KOPT-K1 (cell line): ENCODE data around the gene XIRP2.

Experiments
- H3K27ac ChIP-seq: fragments of 200-600 bp; sonication (generic); 2 replicates; pipeline ENCODE4 v1.5.1; 2016; ENCODE audit warnings: antibody characterized with exemption, mild to moderate bottlenecking, low read depth, low read length; ENCODE audit not compliant: poor library complexity, severe bottlenecking
- H3K36me3 ChIP-seq: fragments of 200-600 bp; sonication (generic); 2 replicates; pipeline ENCODE4 v1.5.1; 2017; ENCODE audit warnings: antibody characterized with exemption, mild to moderate bottlenecking, low read length, moderate library complexity; ENCODE audit not compliant: insufficient read depth
- H3K9me3 ChIP-seq: fragments of 200-600 bp; sonication (generic); 2 replicates; pipeline ENCODE4 v1.5.1; 2017; ENCODE audit warnings: antibody characterized with exemption, low read length, mild to moderate bottlenecking; ENCODE audit not compliant: insufficient read depth, poor library complexity, severe bottlenecking

The XIRP2 gene

GRCh38 chr2:167177196-167177595, 288.9 kb downstream of the XIRP2 start:
- no peaks in the 10 kb centered on the region for H3K36me3 ChIP-seq
- no peak overlapping the region for H3K27ac ChIP-seq
- peaks cover 4% of the 10 kb centered on the region for H3K9me3 ChIP-seq

- Histone ChIP-seq H3K27ac (no peak overlapping the region), H3K9me3 (no peaks in the 10 kb centered on the region)
These were observed 292.9 kb downstream of the XIRP2 start for GRCh38 chr2:167181134-167181533.

GRCh38 chr2:167181688-167182087, 293.4 kb downstream of the XIRP2 start:
- Histone ChIP-seq H3K36me3 (no peaks in the 10 kb centered on the region), H3K27ac (no peak overlapping the region), H3K9me3 (no peaks in the 10 kb centered on the region)

More at GRCh38 chr2:167181134-167181533, 292.9 kb downstream of the XIRP2 start:
- no peaks in the 10 kb centered on the region for H3K36me3 ChIP-seq

DNA sequence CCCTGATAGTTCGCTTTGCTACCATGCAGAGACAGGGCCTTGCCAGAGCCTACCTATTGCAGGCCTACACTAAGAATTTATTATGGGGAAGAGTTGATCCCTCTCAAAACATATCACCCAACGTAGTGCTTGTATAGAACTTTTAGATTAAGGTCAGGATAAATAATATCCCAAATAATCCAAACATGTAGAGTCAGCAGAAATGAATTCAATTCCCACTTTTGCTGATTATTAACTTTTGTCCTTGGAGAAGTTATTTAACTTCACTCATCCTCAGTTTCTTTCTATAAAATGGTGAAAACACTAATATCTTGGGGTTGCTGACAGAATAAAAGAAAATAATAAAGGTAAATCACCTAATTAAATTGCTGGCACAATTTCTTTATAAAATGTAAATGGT, 294.1 kb downstream of the XIRP2 start:
- Histone ChIP-seq H3K36me3 (no peaks in the 10 kb centered on the region), H3K9me3 (no peaks in the 10 kb centered on the region), H3K27ac (no peak overlapping the region)

GRCh38 chr2:167183931-167184330, 295.7 kb downstream of the XIRP2 start:
- Histone ChIP-seq H3K9me3 (no peaks in the 10 kb centered on the region), H3K27ac (no peak overlapping the region), H3K36me3 (no peaks in the 10 kb centered on the region)

- no peaks in the 10 kb centered on the region for H3K9me3 ChIP-seq
- no peak overlapping the region for H3K27ac ChIP-seq
- no peaks in the 10 kb centered on the region for H3K36me3 ChIP-seq
These were observed 298.2 kb downstream of the XIRP2 start for GRCh38 chr2:167186465-167186864.

- Histone ChIP-seq H3K27ac (no peak overlapping the region), H3K36me3 (no peaks in the 10 kb centered on the region), H3K9me3 (no peaks in the 10 kb centered on the region)
These were observed 298.9 kb downstream of the XIRP2 start for GRCh38 chr2:167187049-167187727.

DNA sequence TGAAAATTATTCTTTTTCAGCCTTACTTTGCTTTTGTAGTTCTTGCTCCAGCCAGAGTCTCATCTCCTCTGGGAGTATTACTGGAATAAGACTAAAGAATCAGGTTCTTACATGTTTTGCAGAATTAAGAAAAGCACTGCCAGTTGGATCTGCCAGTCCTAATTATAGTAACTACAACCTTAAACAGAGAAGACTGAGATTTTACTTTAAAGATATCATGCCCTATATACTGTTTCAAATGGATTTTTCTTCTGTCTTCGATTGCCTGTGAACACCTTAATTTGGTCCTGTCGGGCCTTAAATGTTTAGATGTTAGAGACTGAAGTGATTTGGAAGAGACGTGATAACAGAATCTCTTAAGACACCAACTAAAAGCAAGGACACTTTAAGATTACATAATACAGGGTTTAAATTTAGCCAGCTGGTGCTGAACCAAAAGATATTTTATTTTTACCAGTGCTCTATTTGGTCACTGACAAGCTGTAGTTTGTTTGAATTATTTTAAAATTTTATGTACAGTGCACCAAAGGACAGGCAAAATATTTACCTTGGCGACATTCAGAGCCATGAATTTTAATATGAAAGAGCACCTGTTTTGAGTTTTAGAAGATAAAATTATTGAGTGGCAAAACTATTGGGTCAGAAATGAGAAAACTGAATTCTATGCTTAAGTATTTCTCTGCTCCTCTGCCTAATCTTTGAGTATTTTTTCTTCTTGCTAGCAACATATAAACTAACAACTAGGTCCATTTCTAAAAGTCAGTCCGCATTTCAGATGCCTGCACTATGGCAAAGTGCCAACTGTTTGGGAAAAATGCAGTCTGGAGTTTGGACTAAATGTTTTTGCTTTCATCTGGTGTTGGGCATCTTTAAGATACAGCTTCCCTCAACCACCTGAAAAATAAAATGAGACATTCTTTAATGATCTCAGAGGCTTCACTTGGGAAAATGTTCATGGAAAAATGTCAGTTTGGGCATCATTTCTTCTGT, 300.0 kb downstream of the XIRP2 start:
- Histone ChIP-seq H3K27ac (no peak overlapping the region), H3K36me3 (no peaks in the 10 kb centered on the region), H3K9me3 (no peaks in the 10 kb centered on the region)

GRCh38 chr2:167190053-167190452, 301.8 kb downstream of the XIRP2 start:
- Histone ChIP-seq H3K27ac (no peak overlapping the region), H3K9me3 (no peaks in the 10 kb centered on the region), H3K36me3 (no peaks in the 10 kb centered on the region)

DNA sequence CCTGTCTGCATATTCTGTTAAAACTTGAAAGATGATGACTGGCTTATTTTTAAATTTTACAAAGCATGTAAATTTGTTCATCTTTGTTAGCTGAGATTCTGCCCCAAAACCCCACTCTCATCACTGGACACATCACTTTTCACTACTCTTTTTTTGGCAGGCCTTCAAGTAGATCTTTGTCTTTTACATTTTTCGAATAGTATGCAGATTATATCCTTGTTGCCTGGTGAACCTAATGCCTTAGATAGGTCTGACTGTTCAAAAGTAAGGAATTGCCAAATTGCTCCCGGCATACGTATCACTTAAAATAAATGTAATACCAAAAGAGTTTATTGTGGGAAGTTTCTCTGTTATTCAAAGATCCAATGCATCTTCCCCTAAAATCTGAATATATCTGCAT, 303.3 kb downstream of the XIRP2 start:
- Histone ChIP-seq H3K9me3 (no peaks in the 10 kb centered on the region), H3K36me3 (no peaks in the 10 kb centered on the region), H3K27ac (no peak overlapping the region)

DNA sequence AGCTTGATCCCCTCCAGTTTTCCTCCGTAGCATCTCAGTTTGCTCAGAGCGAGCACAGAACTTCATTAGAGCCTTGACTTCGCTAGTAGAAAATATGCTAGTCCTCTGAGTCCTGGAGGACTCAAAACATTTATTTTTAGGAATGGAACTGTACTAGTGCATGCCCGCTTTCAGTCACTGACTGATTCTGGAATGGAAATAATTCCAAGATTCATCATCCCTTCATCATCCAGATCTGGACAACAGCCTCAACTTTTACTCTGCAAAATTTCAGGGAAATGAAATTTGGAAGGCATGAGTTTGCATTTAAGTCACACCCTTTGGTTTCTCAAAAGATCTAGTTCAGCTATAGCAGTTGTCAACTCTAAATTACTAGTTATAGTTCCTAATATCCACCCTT, 304.6 kb downstream of the XIRP2 start:
- H3K27ac ChIP-seq = no peak overlapping the region
- H3K9me3 ChIP-seq = no peaks in the 10 kb centered on the region
- H3K36me3 ChIP-seq = no peaks in the 10 kb centered on the region

DNA sequence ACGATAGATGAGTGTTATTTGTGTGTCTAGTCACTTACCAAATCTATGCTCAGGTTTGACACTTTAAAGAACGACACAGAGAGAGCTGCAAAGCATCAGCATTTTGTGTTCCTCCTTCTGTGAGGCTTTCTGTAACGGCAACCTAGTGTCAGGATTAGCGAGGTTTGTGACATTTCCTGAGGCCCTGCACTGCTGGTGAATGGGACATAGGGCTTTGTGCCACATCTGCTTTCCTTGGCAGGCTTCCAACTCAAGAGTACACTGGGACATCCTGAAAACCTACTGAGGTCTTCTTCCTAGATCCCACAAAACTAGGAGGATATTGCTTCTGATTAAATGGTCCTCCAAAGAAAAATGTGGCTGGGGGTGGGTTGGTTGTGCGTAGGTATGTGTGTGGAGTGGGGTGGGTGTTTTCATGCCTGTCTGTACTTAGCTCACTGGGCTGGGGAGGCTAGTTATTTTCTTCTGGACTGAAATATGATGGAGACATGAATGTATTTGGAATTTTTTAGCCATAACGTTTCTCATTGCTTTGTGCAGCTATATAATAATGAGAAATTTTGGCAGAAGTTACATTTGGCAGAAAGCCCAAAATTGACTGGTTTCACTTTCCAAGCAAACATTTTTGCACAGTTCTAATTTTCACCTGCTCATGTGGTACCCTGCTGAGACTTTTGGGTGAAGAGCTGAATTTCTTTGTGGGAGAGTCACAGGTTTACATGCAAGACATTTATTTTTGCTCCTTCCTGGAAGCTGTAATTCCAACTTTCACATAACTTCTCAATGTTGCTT, 308.4 kb downstream of the XIRP2 start:
- H3K9me3 ChIP-seq = no peaks in the 10 kb centered on the region
- no peaks in the 10 kb centered on the region for H3K36me3 ChIP-seq
- peak overlapping the region; percentile 63 for H3K27ac ChIP-seq

DNA sequence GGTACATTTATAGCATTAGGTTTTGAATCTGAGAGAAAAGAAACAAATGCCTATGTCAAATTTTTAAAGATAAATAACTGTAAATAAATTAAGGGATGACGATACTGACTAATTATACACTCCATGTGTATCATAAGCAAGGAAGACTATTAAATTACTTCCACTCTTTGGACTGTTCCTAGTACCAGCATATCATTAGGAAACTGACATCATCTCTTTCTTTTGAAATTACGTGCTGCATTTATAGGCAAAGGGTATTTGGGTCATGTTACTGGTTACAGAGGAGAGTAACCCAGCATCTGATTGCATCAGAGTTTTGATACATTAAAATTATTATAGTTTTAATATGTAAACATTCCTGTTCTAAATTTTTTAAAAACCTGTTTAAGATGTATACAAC, 309.7 kb downstream of the XIRP2 start:
- H3K27ac ChIP-seq = no peak overlapping the region
- no peaks in the 10 kb centered on the region for H3K36me3 ChIP-seq
- no peaks in the 10 kb centered on the region for H3K9me3 ChIP-seq

- H3K9me3 ChIP-seq = no peaks in the 10 kb centered on the region
- H3K27ac ChIP-seq = no peak overlapping the region
- no peaks in the 10 kb centered on the region for H3K36me3 ChIP-seq
These were observed 310.3 kb downstream of the XIRP2 start for GRCh38 chr2:167198576-167198975.

- Histone ChIP-seq H3K36me3 (no peaks in the 10 kb centered on the region), H3K27ac (no peak overlapping the region), H3K9me3 (no peaks in the 10 kb centered on the region)
These were observed 311.7 kb downstream of the XIRP2 start for GRCh38 chr2:167200019-167200418.
